B cell (primary cell): Measurements from ENCODE around the gene AGFG2.

ENCODE experiments used
- CTCF ChIP-seq: fragments of 200-600 bp; IDR thresholded peaks from one replicate; pipeline ENCODE4 v1.8.0; 2022; ENCODE audit warnings: antibody characterized with exemption, mild to moderate bottlenecking
- EZH2 ChIP-seq: IDR thresholded peaks from 2 replicates; pipeline ENCODE4 v1.6.1; 2012; ENCODE audit warnings: borderline replicate concordance, low read depth, mild to moderate bottlenecking, moderate library complexity, low read length; ENCODE audit not compliant: insufficient read depth, poor library complexity, severe bottlenecking

GRCh38 chr7:100572949-100573675 is 34.1 kb downstream of the AGFG2 start:
- TF ChIP-seq EZH2, result no peak
- TF ChIP-seq CTCF, result no peak
